Caco-2 (cell line): ENCODE measurements around the gene RYR2. TPM values are rescaled to one million over a fixed set of nuclear protein-coding genes. Genes with fewer than 3 reads are reported as not detected.

Experiments used
- BruUV-seq: library from RNA; stranded (reverse); fragments of 400-500 nt; replicated peaks from 2 replicates; lab custom pipeline; 2021; lab: Mats Ljungman, UMichigan
- CTCF ChIA-PET: fragments of 300-600 bp; sonication (Branson Sonifier 250); formaldehyde crosslinking; loops from one replicate; lab custom pipeline; 2022; ENCODE audit warnings: antibody characterized with exemption; lab: Charles Lee
- POLR2A ChIA-PET: fragments of 300-600 bp; sonication (Branson Sonifier 250); formaldehyde crosslinking; loops from one replicate; lab custom pipeline; 2022; ENCODE audit warnings: antibody characterized with exemption; lab: Charles Lee
- DNase-seq, 2 experiments: peaks; one replicate each; pipeline versions ENCODE4 v3.0.0 to v3.0.0-alpha.2; 2020 to 2022
- H3K27me3 ChIP-seq: replicated peaks from 2 replicates; pipeline ENCODE4 v1.6.0; 2011; ENCODE audit warnings: low read length; ENCODE audit not compliant: control insufficient read depth, insufficient read depth
- H3K36me3 ChIP-seq: 2 replicates; pipeline ENCODE4 v1.5.1; 2011; ENCODE audit warnings: low read length; ENCODE audit not compliant: control insufficient read depth, insufficient read depth
- H3K4me1 ChIP-seq: fragments of 250-450 bp; sonication (Bioruptor Pico); 2 replicates; pipeline ENCODE4 v1.5.1; 2020; ENCODE audit warnings: mild to moderate bottlenecking
- H3K4me3 ChIP-seq: 2 replicates; pipeline ENCODE4 v1.5.1; 2011; ENCODE audit warnings: low read depth, mild to moderate bottlenecking, control low read depth, low read length
- H3K9me3 ChIP-seq: fragments of 250-450 bp; sonication (Bioruptor Pico); 2 replicates; pipeline ENCODE4 v1.5.1; 2020; ENCODE audit warnings: mild to moderate bottlenecking, moderate library complexity
- H3K27ac Mint-ChIP-seq: one replicate; pipeline ENCODE4 v1.8.0; 2022; ENCODE audit warnings: mixed read lengths; ENCODE audit not compliant: unreplicated experiment
- H3K27me3 Mint-ChIP-seq: one replicate; pipeline ENCODE4 v1.8.0; 2022; ENCODE audit warnings: mixed read lengths; ENCODE audit not compliant: insufficient read depth, unreplicated experiment
- H3K36me3 Mint-ChIP-seq: one replicate; pipeline ENCODE4 v1.8.0; 2022; ENCODE audit warnings: mild to moderate bottlenecking, mixed read lengths; ENCODE audit not compliant: insufficient read depth, unreplicated experiment
- H3K4me1 Mint-ChIP-seq: one replicate; pipeline ENCODE4 v1.8.0; 2022; ENCODE audit warnings: low read depth, mixed read lengths; ENCODE audit not compliant: unreplicated experiment
- H3K4me3 Mint-ChIP-seq: one replicate; pipeline ENCODE4 v1.8.0; 2022; ENCODE audit warnings: mild to moderate bottlenecking, moderate library complexity, mixed read lengths; ENCODE audit not compliant: unreplicated experiment
- H3K9me3 Mint-ChIP-seq: one replicate; pipeline ENCODE4 v1.8.0; 2022; ENCODE audit warnings: mixed read lengths; ENCODE audit not compliant: unreplicated experiment
- intact Hi-C: fragments of 100-400 bp; cut with micrococcal nuclease; formaldehyde crosslinking; loops from one replicate; pipeline ENCODE4 v1.10.0; 2022; ENCODE audit not compliant: unreplicated experiment
- total RNA-seq: library from RNA; stranded (reverse); gene quantifications from 2 replicates; pipeline ENCODE4 v1.2.3, GENCODE V29; 2022
- TF ChIP-seq, protein P1 (sequence below), 2 experiments: fragments of 200-600 bp in 1 of 2; IDR thresholded peaks; 1 replicate in 1 of 2; 2 replicates in 1 of 2; pipeline versions ENCODE4 v1.5.1 to v1.8.0; 2011 to 2022; ENCODE audit warnings: antibody characterized with exemption in 1 of 2, control low read depth in 1 of 2, inconsistent platforms in 1 of 2, low read depth in 1 of 2, low read length in 1 of 2, mild to moderate bottlenecking in 1 of 2, moderate library complexity in 1 of 2; ENCODE audit not compliant: insufficient read depth in 1 of 2, severe bottlenecking in 1 of 2, unreplicated experiment in 1 of 2

The RYR2 gene
- total RNA-seq, 1 experiment from 2014 or later = 3.4 TPM

DNA sequence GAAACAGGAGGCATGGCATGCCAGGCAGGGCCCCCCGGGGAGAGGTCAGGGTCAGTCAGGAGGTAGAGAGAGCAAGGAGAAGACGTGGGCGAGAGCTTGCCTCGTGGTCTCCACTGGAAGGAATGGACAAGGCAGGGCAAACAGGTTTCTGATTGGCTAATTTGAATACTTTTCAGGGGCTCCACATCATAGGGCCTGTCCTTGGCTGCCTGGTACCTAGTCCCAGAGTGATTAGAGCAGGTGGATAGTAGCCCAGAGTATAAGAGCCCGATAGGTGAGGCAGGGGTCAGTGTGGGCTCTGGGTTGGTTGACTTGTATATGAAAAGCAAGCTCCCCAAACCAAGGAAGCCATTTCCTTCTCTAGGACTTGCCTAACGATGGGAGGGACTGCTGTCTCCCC is 670.1 kb downstream of the RYR2 start:
- no peak for DNase-seq
- H3K36me3 ChIP-seq = no peaks in the 10 kb centered on the region
- Mint-ChIP-seq H3K4me1 (no peaks in the 10 kb centered on the region), H3K27me3 (no peaks in the 10 kb centered on the region), H3K27ac (no peak overlapping the region), H3K4me3 (no peak overlapping the region), H3K36me3 (no peaks in the 10 kb centered on the region), H3K9me3 (no peaks in the 10 kb centered on the region)
- POLR2A ChIA-PET = no interaction called here
- no peaks in the 10 kb centered on the region for H3K27me3 ChIP-seq
- TF ChIP-seq, protein P1, sequence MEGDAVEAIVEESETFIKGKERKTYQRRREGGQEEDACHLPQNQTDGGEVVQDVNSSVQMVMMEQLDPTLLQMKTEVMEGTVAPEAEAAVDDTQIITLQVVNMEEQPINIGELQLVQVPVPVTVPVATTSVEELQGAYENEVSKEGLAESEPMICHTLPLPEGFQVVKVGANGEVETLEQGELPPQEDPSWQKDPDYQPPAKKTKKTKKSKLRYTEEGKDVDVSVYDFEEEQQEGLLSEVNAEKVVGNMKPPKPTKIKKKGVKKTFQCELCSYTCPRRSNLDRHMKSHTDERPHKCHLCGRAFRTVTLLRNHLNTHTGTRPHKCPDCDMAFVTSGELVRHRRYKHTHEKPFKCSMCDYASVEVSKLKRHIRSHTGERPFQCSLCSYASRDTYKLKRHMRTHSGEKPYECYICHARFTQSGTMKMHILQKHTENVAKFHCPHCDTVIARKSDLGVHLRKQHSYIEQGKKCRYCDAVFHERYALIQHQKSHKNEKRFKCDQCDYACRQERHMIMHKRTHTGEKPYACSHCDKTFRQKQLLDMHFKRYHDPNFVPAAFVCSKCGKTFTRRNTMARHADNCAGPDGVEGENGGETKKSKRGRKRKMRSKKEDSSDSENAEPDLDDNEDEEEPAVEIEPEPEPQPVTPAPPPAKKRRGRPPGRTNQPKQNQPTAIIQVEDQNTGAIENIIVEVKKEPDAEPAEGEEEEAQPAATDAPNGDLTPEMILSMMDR (IDR thresholded peaks at IDR 0.05; ENCODE audit: insufficient read depth in 1 of 2, low read depth in 1 of 2, low read length in 1 of 2, severe bottlenecking in 1 of 2, unreplicated experiment in 1 of 2) = no peak
- intact Hi-C loops = no loop called here
- H3K4me3 ChIP-seq = no peak overlapping the region
- H3K9me3 ChIP-seq = no peaks in the 10 kb centered on the region
- H3K4me1 ChIP-seq = no peaks in the 10 kb centered on the region
- CTCF ChIA-PET = no interaction called here
- BruUV-seq = no TSS peak

DNA sequence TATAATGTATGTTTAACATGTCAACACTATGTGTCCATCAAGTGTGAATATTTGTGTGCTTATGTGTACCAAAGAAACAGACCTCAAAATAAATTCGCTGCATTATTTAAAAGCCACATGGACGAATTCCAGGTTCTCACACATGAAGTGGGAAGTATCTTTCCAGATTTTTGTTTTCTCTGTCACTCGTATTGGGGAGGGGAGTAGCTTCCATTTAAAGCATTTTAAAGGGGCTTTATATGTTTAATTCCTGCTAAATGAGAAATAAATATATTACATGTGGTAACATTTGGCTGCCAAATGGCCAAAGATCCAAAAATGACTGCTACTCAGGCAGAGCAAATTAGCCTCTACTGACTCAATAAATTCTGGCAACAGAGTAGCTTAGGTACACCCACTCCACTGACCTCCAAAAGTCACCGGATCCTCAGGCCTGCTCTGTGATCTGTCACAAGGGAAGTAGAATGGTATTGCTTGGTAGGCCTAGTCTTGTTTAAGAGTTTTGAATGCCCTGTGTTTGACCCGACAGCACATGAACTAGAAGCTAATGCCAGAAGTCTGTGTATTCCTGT is 670.7 kb downstream of the RYR2 start:
- Mint-ChIP-seq H3K4me1 (no peaks in the 10 kb centered on the region), H3K4me3 (no peak overlapping the region), H3K27me3 (no peaks in the 10 kb centered on the region), H3K9me3 (no peaks in the 10 kb centered on the region), H3K36me3 (no peaks in the 10 kb centered on the region), H3K27ac (no peak overlapping the region)
- ChIA-PET POLR2A (no interaction called here), CTCF (no interaction called here)
- no TSS peak for BruUV-seq
- H3K4me3 ChIP-seq = no peak overlapping the region
- TF ChIP-seq, protein P1 (IDR thresholded peaks at IDR 0.05; ENCODE audit: insufficient read depth in 1 of 2, low read depth in 1 of 2, low read length in 1 of 2, severe bottlenecking in 1 of 2, unreplicated experiment in 1 of 2) = no peak
- intact Hi-C loops = no loop called here
- H3K4me1 ChIP-seq = no peaks in the 10 kb centered on the region
- H3K9me3 ChIP-seq = no peaks in the 10 kb centered on the region
- H3K27me3 ChIP-seq = no peaks in the 10 kb centered on the region
- H3K36me3 ChIP-seq = no peaks in the 10 kb centered on the region
- DNase-seq = no peak

DNA sequence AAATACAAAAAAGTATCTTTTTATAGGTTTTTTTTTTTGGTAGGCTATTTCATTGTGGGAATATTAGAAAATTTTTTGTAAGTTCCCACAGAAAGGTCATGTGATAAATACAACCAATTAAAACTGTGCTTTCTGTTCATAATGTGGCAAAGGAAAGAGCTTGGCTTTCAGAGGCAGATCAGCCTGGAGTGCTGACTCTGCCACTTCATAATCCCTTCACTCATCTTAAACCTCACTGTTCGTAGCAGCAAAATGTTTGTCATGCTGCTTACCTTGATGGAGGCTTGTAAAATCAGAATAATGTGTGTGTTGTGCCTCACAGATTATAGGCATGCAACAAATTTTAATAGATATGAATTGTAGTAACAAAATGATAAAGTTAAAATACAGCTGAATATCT is 671.9 kb downstream of the RYR2 start:
- H3K4me1 Mint-ChIP-seq = no peaks in the 10 kb centered on the region
- TF ChIP-seq, protein P1 (IDR thresholded peaks at IDR 0.05; ENCODE audit: insufficient read depth in 1 of 2, low read depth in 1 of 2, low read length in 1 of 2, severe bottlenecking in 1 of 2, unreplicated experiment in 1 of 2) = no peak
- no peak overlapping the region for H3K4me3 Mint-ChIP-seq
- no peak overlapping the region for H3K4me3 ChIP-seq
- CTCF ChIA-PET = no interaction called here
- no peaks in the 10 kb centered on the region for H3K9me3 Mint-ChIP-seq
- no peaks in the 10 kb centered on the region for H3K36me3 ChIP-seq
- BruUV-seq = no TSS peak
- no peaks in the 10 kb centered on the region for H3K27me3 ChIP-seq
- POLR2A ChIA-PET = no interaction called here
- no peak for DNase-seq
- no peaks in the 10 kb centered on the region for H3K9me3 ChIP-seq
- no peaks in the 10 kb centered on the region for H3K36me3 Mint-ChIP-seq
- intact Hi-C loops = no loop called here
- no peaks in the 10 kb centered on the region for H3K4me1 ChIP-seq
- H3K27me3 Mint-ChIP-seq = no peaks in the 10 kb centered on the region
- H3K27ac Mint-ChIP-seq = no peak overlapping the region
